Activated naive CD4-positive, alpha-beta T cell (primary cell): ENCODE measurements around the gene EME1.
"Not testable (repeated sequence)": the region's sequence is repeated elsewhere in the genome, so short reads cannot be mapped to it uniquely, and the experiment has no call there.

Source experiments
- DNase-seq, 4 experiments: peaks; one replicate each; lab custom pipeline; 2025; lab: John Stamatoyannopoulos, UW

The EME1 gene, protein sequence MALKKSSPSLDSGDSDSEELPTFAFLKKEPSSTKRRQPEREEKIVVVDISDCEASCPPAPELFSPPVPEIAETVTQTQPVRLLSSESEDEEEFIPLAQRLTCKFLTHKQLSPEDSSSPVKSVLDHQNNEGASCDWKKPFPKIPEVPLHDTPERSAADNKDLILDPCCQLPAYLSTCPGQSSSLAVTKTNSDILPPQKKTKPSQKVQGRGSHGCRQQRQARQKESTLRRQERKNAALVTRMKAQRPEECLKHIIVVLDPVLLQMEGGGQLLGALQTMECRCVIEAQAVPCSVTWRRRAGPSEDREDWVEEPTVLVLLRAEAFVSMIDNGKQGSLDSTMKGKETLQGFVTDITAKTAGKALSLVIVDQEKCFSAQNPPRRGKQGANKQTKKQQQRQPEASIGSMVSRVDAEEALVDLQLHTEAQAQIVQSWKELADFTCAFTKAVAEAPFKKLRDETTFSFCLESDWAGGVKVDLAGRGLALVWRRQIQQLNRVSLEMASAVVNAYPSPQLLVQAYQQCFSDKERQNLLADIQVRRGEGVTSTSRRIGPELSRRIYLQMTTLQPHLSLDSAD

DNA sequence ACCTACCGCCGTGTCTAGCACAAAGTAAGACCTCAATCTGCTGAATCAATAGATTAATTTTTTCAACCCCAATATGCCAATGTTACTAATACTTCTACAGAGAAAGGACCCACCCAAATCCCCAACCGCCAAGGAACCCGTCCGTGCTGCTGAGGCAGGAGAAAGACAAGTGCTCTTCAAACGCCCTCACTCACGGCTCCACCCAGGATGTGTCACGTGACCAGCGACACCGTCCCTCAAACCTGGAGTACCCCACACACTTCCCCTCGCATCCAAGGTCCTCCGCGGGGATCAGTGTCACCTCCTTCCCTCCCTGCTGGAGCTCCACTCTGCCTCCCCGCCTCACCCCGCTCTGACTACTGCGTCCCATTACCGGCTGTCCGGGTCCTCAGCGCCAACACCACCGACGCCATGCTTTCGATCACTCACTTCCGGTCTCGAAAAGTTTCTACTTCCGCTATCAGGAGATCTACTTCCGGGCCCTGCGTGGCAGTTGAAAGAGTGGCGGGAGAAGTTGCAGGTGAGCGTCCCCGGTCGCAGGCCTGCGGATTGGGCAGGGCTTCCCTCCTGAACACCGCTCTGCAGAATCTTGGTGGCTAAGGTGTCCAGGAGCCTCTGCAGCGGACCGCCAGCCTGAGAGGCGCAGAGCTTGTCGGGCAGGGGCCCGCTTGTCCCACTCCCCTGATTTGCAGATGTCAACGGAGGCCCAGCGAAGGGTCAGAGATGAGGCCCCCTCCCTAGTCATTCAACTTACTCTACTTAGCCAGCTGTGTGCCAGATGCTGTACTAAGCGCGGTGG, at the start of gene EME1, which contains the start of gene MRPL27:
Gene EME1, plus strand, starts transcription at position 472 of the 799 bp plus-strand sequence. CDS start 1,980 bp downstream, outside the sequence.
Gene MRPL27, minus strand, starts transcription at position 427 of the 799 bp plus-strand sequence. Its CDS starts 14 bp downstream, at position 413.
- DNase-seq: peak; percentile 66 to 79 (median 72)

DNA sequence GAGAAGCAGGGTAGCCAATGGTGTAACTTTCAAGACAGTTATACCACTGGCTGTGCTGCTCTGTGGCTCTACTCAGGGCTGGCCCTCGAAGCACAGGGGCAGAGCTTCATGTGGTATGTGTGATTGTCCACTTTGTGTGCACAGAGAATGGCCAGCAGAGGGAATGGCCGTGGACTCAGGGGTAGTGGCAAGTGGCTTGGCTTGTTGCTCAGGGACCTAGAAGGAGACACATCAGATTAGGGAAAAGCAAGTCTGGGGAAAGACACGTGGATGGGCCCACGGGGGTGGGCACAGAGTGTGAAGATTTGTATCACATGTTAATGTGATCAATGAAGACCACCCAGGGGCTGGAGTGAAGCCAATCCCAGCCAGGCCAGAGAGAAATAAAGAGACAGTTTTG, 47.1 kb upstream of the EME1 start:
- DNase-seq: no peak

- DNase-seq: no peak
Observed at GRCh38 chr17:50326831-50327364, 46.1 kb upstream of the EME1 start.

- DNase-seq: no peak
Observed at GRCh38 chr17:50328363-50329325, 44.4 kb upstream of the EME1 start.

GRCh38 chr17:50329716-50330115, 43.3 kb upstream of the EME1 start:
- DNase-seq: no peak

- DNase-seq: no peak
Observed at GRCh38 chr17:50330151-50330775, 42.8 kb upstream of the EME1 start.

DNA sequence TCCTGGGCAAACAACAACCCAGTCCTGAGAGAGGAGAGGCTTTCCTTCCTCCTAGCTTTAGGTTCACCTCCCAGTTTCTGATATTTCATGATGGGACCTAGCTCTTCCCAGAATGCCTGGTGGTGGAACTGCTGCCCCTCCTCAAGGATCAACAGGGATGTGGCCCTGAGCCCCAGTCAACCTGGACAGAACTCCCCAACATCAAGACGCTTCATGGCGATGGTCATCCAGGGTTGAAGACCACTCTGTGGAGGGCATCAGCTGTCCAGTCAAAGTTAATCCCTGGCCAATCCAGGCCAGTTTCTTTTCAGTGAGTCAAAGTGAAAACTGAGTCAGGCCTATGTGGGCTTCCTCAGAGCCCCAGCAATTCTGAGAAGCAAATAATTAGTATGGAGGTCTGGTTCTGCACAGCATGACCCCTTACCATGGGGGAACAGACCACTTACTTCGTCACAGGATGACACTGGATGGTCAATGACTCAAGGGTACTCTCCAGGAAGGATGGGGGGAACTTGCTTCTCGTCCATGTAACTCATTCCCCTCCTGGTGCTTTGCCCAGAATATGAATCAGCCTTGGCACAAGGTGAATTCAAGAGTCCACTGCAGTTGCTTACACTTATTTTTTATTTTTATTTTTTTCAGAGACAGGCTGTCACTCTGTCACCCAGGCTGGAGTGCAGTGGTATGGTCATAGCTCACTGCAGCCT, 41.8 kb upstream of the EME1 start:
- DNase-seq: no peak

DNA sequence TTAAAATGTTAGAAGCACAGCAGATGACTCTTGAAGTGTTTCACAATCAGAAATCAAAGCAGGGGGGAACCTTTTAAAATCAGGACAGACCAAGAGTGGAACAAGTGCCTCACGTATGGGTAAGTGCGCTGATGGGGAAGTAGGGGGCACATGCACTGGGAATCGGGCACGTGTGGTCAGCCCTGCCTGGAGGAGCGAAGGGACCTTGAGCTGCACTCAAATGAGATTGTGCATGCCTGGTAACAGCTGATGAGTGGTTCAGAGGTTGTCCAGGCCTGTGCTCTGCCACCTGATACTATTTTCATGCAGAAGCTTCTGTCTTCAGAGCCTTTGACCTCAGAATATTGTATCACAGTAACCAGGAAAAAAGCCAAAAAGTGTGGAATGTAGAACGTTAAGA, 40.8 kb upstream of the EME1 start:
- DNase-seq: no peak

- not testable (repeated sequence) for DNase-seq
Observed at GRCh38 chr17:50333291-50334057, 39.6 kb upstream of the EME1 start.

DNA sequence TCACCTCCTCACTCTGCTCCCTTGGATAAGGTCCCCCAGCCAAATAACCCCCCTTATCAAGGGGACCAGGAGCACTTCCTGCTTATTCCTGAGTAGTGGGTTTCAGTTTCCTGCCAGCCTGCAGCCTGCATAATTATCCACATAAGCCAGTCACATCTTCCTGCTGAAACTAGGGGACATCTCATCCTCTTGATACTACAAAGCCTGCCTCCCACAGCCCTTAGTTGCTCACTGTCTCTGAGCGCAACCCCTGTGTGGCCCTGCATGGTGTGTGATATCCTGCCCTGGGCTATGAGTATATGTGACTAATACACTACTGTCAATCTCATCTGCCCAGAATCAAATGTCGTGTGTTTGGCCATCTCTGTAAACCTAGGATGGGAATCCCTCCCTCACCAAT, 35.1 kb upstream of the EME1 start:
- DNase-seq: no peak

GRCh38 chr17:50338645-50339044, 34.4 kb upstream of the EME1 start:
- DNase-seq: no peak

GRCh38 chr17:50339381-50339780, 33.6 kb upstream of the EME1 start:
- DNase-seq: no peak

DNA sequence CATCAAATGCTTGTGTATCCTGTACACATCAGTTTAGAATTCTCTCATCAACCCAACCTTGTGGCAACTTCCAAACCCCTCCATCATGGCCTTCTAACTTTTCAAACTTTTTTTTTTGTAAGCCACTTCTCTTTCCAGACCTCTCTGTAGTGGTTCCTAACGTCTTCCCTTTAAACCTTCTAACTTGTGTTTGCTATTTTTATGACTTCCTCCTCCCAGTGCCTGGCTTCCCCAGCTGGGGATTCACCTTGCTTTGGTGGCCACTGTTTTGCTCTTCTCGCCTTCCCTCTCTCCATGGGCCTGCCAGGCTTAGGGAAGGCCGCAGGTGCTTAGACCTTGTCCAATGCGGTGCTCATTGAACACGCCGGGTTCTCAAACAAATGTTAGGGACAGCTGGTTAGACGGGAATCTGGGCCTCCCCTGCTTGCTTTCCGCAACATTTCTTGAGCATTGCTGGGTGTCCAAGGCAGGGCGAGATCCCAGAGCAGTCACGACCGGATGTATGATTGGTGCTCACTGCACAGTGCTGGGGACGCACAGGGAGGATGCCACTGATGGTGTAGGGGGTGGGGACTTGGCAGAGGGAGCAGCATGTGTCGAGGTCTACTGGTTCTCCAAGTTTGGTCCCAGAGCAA, 28.2 kb upstream of the EME1 start:
- no peak for DNase-seq

DNA sequence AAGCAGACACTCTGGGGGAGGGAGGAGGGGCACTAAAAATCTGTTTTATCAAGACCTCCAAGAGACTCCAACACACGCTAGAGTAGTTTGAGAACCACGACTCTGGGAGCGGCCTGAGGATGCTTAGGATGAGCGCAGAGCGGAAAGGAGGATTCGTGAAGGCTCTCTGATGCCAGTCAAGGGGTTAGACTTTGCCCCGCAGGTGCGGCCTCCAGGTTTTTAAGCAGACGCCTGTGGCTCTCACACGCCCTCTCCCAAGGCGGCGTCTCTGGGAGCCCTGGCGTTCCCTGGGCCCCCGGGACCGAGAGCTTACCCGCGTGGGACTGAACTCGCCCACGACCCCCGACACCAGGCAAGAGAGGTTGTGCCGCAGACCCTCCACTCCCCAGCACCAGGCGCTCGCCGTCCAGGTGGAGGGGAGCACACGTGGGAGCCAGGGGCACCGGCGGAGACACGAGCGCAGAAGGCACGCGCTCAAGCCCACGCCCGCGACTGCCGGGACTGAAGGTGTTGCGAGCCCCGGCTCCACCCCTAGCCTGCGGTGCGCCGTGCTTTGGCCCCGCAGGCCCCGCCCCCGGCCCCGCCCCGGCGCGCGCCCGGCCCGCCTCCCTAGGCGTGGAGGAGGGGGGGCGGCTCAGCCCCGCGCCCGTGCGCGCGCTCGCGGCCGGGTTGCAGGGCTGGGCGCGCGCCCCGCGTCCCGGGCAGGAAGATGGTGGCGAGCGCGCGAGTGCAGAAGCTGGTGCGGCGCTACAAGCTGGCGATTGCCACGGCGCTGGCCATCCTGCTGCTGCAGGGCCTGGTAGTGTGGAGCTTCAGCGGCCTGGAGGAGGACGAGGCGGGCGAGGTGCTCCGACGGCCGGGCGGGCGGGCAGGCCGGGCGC, 27.4 kb upstream of the EME1 start, which contains the start of gene XYLT2:
Gene XYLT2, plus strand, starts transcription at position 695 of the 881 bp plus-strand sequence. Its CDS starts 15 bp downstream, at position 710.
- peak; percentile 69 to 96 (median 80) for DNase-seq

DNA sequence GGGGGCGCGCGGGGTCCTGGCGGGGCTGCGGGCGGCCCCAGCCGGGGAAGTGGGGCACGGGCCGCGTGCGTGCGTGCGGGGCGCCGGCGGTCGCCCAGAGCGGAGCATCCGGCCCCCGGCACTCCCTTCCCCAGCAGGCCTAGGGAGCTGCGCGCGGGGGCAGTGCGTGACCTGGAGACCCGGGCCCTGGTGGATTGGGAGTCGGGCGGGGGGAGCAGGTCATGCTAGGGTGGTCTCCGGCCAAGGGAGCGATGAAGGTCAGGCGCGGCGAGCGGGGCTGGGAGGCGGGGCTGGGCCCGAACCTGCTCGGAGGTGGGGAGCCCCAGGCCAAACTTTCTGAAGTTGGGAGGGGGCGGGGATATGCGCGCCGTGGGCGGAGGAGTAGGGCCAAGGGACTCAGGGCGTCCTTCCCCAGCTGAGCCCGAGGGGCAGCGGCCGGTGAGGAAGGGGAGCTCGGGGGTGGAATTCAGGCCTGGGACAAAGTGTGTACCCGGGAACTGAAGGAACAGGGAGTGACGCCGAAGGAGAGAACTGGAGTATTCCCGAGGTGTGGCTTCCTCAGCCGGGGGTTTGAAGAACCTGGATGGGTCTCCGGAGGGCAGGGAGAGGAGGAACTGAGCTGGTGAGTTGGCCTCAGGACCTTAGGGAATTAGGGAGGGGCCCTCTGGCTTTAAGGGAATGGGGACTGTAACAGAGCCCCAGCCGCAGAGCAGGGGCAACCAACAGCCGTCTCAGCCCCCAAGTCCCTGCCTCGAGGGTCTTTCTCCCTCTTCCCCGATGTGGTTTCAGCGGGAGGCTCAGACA, 26.5 kb upstream of the EME1 start:
- DNase-seq: peak in 1 of 4 experiments; percentile 67

DNA sequence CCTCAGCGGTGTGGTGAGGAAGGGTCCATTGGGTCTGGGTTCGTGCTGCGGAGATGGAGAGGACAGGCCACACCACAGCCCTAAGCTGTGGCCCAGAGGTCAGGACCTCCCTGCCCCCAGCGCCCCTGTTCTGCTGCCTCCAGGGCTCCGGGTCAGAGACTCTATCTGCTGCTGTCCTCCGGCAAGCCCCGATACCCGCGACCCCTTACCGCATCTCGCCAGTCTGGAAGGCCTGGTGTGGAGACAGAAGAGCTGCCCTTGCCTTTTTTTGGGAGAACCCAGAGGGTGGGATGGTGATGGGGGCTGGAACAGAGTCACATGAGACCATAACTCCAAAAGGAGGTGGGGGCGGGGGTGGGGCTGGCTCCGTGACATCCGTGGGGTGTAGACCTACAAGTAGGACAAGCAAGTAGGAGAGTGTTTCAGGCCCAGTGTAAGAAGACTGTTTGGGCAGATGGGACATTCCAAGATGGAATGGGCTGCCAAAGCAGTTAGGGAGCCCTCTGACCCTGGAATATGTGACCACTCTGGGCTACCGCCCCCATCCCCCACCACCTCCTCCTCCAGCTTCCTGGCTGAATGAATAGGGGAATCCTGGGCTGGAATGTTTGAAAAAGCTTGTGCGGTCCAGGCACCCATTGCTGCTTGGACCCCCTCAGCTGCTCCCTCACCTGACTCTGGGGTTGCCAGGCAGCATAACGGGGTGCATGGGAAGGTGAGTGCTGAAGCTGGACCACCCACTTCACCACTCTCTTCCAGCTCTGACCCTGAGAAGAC, 25.7 kb upstream of the EME1 start:
- DNase-seq: no peak
